Transverse colon (tissue), 4 donors: ENCODE results near the gene EIF6. TPM values are rescaled to one million over a fixed set of nuclear protein-coding genes. Genes with fewer than 3 reads are reported as not detected.

Experiments used
- DNase-seq: peaks from one replicate; pipeline ENCODE4 v3.0.0-alpha.2; 2019
- H3K27ac ChIP-seq, 4 donors: fragments of 200-600 bp; sonication (generic); 2 replicates each; pipeline ENCODE4 v1.5.1; 2016 to 2018; ENCODE audit warnings: inconsistent platforms in 4 of 4
- H3K27me3 ChIP-seq: fragments of 200-600 bp; sonication (generic); 2 replicates; pipeline ENCODE4 v1.5.1; 2017; ENCODE audit warnings: inconsistent platforms
- H3K36me3 ChIP-seq, 4 donors: fragments of 200-600 bp; sonication (generic); 2 replicates each; pipeline ENCODE4 v1.5.1; 2017 to 2019; ENCODE audit warnings: inconsistent platforms in 4 of 4
- H3K4me1 ChIP-seq, 4 donors: fragments of 200-600 bp; sonication (generic); 2 replicates each; pipeline ENCODE4 v1.5.1; 2017 to 2020; ENCODE audit warnings: inconsistent platforms in 4 of 4
- H3K4me3 ChIP-seq, 4 donors: fragments of 200-600 bp; sonication (generic); 1 replicate in 1 of 4; 2 replicates in 3 of 4; pipeline versions ENCODE4 v1.5.1 to v1.6.1; 2017 to 2019; ENCODE audit warnings: inconsistent platforms in 4 of 4
- H3K9me3 ChIP-seq, 2 donors: fragments of 200-600 bp; sonication (generic); 2 replicates each; pipeline ENCODE4 v1.5.1; 2017 to 2019; ENCODE audit warnings: inconsistent platforms in 2 of 2
- EP300 ChIP-seq: sonication (generic); formaldehyde crosslinking; IDR thresholded peaks from one replicate; pipeline ENCODE4 v1.6.1; 2017; ENCODE audit warnings: antibody characterized with exemption, low read depth
- POLR2A ChIP-seq: fragments of 450-650 bp; IDR thresholded peaks from one replicate; pipeline ENCODE4 v1.6.1; 2016; ENCODE audit warnings: antibody characterized with exemption, mild to moderate bottlenecking, moderate library complexity
- POLR2AphosphoS5 ChIP-seq, 3 donors: sonication (generic); formaldehyde crosslinking; IDR thresholded peaks; one replicate each; pipeline ENCODE4 v1.6.1; 2016; ENCODE audit warnings: antibody characterized with exemption in 3 of 3
- WGBS, 2 donors: methylation state at CpG; one replicate each; pipeline ENCODE4 v1.1.5; 2018; ENCODE audit warnings: low coverage in 1 of 2; 5-methylcytosine and 5-hydroxymethylcytosine counted together
- in situ Hi-C, 4 donors: fragments of 200-750 bp; cut with MboI; loops; one replicate each; pipeline versions ENCODE4 v1.15.0 to v1.15.1; 2017; ENCODE audit warnings: low sequenced_read_pairs in 3 of 4, low pct_ligation_motif_present in 1 of 4, low pct_unique_long_range_greater_than_20kb in 1 of 4
- intact Hi-C: fragments of 100-400 bp; cut with DNase I; formaldehyde crosslinking; loops from one replicate; pipeline ENCODE4 v1.15.1; 2023; ENCODE audit warnings: low total_unique reads
- total RNA-seq, 4 donors: library from RNA; depleted of rRNA; stranded (reverse); fragments of >200 nt; gene quantifications; one replicate each; pipeline ENCODE4 v1.1.0, GENCODE V29; 2016
- TF ChIP-seq, protein P1 (sequence below), 5 experiments: fragments of 200-600 bp in 3 of 5; fragments of 450-650 bp in 2 of 5; sonication (generic) in 3 of 5; IDR thresholded peaks; 1 replicate in 2 of 5; 2 replicates in 3 of 5; pipeline ENCODE4 v1.5.1; 2016 to 2017; ENCODE audit warnings: antibody characterized with exemption in 5 of 5, inconsistent platforms in 3 of 5, mild to moderate bottlenecking in 2 of 5, moderate library complexity in 1 of 5

EIF6 gene
- total RNA-seq, 4 donors from 2014 or later: 54.9 to 168 (median 100) TPM

DNA sequence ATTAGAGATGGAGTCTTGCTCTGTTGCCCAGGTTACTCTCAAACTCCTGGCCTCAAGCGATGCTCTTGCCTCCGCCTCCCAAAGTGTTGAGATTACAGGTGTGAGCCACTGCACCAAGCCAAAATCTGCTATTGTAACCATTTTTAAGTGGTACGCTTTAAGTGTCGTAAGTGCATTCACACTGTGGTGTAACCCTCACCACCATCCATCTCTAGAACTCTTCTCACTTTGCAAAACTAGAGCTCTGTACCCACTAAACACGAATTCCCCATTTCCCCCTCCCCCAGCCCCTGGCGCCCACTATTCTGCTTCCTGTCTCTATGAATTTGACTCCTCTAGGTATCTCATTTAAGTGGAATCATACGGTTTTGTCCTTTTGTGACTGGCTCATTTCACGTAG is 10.5 kb upstream of the EIF6 start:
- no peak for DNase-seq
- Histone ChIP-seq H3K4me3 (no peak overlapping the region), H3K27me3 (peaks cover 8% of the 10 kb centered on the region), H3K27ac (no peak overlapping the region), H3K4me1 (peaks cover 0 to 5% (median 0%) of the 10 kb centered on the region in 4 donors), H3K36me3 (no peaks in the 10 kb centered on the region), H3K9me3 (no peaks in the 10 kb centered on the region)
- no peak for TF ChIP-seq EP300
- TF ChIP-seq POLR2A: no peak
- TF ChIP-seq POLR2AphosphoS5 (IDR thresholded peaks at IDR 0.05): no peak
- TF ChIP-seq, protein P1, sequence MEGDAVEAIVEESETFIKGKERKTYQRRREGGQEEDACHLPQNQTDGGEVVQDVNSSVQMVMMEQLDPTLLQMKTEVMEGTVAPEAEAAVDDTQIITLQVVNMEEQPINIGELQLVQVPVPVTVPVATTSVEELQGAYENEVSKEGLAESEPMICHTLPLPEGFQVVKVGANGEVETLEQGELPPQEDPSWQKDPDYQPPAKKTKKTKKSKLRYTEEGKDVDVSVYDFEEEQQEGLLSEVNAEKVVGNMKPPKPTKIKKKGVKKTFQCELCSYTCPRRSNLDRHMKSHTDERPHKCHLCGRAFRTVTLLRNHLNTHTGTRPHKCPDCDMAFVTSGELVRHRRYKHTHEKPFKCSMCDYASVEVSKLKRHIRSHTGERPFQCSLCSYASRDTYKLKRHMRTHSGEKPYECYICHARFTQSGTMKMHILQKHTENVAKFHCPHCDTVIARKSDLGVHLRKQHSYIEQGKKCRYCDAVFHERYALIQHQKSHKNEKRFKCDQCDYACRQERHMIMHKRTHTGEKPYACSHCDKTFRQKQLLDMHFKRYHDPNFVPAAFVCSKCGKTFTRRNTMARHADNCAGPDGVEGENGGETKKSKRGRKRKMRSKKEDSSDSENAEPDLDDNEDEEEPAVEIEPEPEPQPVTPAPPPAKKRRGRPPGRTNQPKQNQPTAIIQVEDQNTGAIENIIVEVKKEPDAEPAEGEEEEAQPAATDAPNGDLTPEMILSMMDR (IDR thresholded peaks at IDR 0.05): no peak
- in situ Hi-C loops: loop anchor here in 1 of 4 donors (10.0 kb wide), 1 partner anchor 150 kb away; no protein-coding TSS in a partner anchor
- intact Hi-C loops: no loop called here
- 79 to 80% methylated on average over 8 of the region's 8 CpGs for WGBS, 2 donors

DNA sequence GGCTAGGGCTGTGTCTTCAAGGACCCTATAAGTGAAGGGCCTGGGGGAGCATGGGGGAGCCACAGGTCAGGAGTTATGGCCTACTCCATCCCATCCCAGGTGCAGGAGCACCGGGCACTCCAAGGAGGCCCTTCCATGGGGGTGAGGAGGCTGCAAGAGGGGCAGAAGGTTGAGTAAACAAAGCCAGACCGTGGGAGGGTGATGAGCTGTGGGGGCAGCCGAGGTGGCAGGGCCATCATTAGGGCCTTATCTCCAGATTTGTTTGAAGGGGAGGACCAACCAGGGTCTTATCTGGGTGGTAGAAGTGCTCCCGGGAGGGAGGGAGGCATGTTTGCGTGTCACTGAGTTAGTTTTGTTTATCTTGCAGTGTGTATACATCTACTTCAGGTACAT is 9.7 kb upstream of the EIF6 start:
- H3K27me3 ChIP-seq: peaks cover 8% of the 10 kb centered on the region
- in situ Hi-C loops (loop anchor here in 1 of 4 donors (10.0 kb wide), 1 partner anchor 151 kb away; no protein-coding TSS in a partner anchor), intact Hi-C loops (no loop called here)
- no peak for DNase-seq
- WGBS, 2 donors: 51% methylated on average over 5 of the region's 5 CpGs; no CpG with 5 or more reads in 1 of the 2 donors
- no peaks in the 10 kb centered on the region for H3K36me3 ChIP-seq
- H3K4me3 ChIP-seq: no peak overlapping the region
- no peak overlapping the region for H3K27ac ChIP-seq
- H3K4me1 ChIP-seq: peaks cover 0 to 4% (median 0%) of the 10 kb centered on the region in 4 donors
- TF ChIP-seq POLR2AphosphoS5 (IDR thresholded peaks at IDR 0.05): no peak
- no peak for TF ChIP-seq POLR2A
- no peak for TF ChIP-seq EP300
- TF ChIP-seq, protein P1 (IDR thresholded peaks at IDR 0.05): no peak
- H3K9me3 ChIP-seq: no peaks in the 10 kb centered on the region

DNA sequence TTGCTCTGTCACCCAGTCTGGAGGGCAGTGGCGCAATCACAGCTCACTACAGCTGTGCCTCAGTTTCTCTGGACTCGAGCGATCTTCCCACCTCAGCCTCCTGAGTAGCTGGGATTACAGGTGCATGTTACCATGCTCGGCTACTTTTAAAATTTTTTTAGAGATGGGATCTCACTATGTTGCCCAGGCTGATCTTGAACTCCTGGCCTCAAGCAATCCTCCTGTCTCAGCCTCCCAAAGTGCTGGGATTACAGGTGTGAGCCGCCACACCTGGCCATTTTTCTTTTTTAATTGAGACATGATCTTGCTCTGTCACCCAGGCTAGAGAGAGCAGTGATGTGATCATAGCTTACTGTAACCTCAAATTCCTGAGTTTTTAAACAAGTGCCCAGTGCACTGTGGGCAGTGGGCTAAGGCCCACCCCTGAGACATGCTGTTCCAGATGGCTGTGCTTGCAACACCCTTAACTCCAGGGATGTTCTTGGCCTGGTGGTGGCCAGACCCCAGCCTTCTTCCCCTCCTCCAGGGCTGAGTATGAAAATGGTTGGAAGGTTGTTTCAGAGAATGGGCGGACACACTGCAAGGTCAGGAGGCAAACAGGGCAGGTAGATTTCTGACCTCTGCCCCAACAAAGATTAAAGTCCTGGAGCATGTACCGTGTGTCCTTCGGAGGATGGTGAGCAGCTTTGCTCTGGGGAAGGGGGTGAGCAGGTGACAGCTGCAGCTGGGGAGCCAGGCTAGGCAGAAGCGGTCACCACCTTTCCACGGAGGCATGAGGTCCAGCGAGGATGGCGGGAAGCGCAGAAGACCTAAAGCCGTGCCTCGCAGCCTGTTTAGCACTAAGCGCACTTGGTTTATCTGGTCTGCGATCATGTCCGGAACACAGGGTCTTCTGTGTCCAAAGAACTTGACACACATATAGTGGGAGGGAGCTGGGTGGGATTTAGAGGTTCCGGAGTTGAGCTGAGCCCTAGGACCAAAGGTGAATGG is 9.0 kb upstream of the EIF6 start:
- TF ChIP-seq, protein P1 (IDR thresholded peaks at IDR 0.05): no peak
- TF ChIP-seq EP300 (no peak), POLR2A (no peak), POLR2AphosphoS5 (IDR thresholded peaks at IDR 0.05) (no peak)
- in situ Hi-C loops: loop anchor here in 1 of 4 donors (10.0 kb wide), 1 partner anchor 151 kb away; no protein-coding TSS in a partner anchor
- Histone ChIP-seq H3K27ac (no peak overlapping the region), H3K4me1 (no peaks in the 10 kb centered on the region), H3K36me3 (no peaks in the 10 kb centered on the region), H3K4me3 (no peak overlapping the region), H3K9me3 (no peaks in the 10 kb centered on the region), H3K27me3 (peaks cover 8% of the 10 kb centered on the region)
- WGBS, 2 donors: 94 to 95% methylated on average over 7 to 19 of the region's 19 CpGs
- intact Hi-C loops: no loop called here
- DNase-seq: no peak

DNA sequence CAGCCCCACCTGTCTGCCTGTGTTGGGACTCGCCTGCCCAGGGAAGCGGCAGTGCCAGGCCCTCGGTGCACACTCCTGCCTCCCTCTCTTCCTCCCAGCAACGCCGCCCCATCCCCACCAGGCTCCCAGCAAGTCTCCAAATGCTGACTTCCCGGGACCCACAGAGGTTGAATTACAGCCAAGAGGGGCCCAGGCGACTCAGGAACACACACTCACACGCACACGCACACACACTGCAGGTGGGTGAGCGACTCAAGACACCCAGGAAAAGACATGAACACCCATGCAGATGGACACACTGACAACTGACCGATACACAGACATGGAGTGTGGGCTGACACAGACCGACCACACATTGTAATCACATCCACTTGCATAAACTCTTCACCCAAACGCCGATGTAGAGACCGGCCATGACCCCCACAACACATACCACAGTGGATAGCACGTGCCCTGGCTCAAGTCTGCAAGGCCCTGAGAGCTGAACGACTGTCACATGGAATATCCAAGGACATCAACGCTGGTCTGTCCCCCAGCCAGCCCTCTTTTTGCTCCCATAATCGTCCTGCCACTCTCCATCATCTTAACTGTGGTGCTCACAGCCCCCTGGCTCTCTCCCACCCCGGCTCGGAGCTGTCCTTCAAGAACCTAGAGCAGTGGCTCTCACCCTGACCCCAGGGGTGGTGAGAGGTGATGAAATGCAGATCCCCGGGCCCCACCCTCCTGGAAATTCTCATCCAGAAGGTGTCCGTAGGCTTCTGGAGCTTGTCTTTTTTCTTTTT is 8.1 kb upstream of the EIF6 start:
- H3K4me1 ChIP-seq: no peaks in the 10 kb centered on the region
- 78% methylated on average over 23 of the region's 23 CpGs; no CpG with 5 or more reads in 1 of the 2 donors for WGBS, 2 donors
- intact Hi-C loops: no loop called here
- in situ Hi-C loops: loop anchor here in 1 of 4 donors (10.0 kb wide), 1 partner anchor 152 kb away; no protein-coding TSS in a partner anchor
- no peak overlapping the region for H3K27ac ChIP-seq
- H3K36me3 ChIP-seq: no peaks in the 10 kb centered on the region
- H3K27me3 ChIP-seq: peaks cover 8% of the 10 kb centered on the region
- no peak overlapping the region for H3K4me3 ChIP-seq
- H3K9me3 ChIP-seq: no peaks in the 10 kb centered on the region
- no peak for DNase-seq
- TF ChIP-seq EP300: no peak
- no peak for TF ChIP-seq POLR2A
- TF ChIP-seq POLR2AphosphoS5 (IDR thresholded peaks at IDR 0.05): no peak
- TF ChIP-seq, protein P1 (IDR thresholded peaks at IDR 0.05): no peak
